Measurements from ENCODE around the gene C5orf63. TPM values are rescaled to one million over a fixed set of nuclear protein-coding genes. Genes with fewer than 3 reads are reported as not detected.

Gene C5orf63
- total and polyA plus RNA-seq, 2 experiments from 2014 or later = 6.8 to 10.5 TPM

DNA sequence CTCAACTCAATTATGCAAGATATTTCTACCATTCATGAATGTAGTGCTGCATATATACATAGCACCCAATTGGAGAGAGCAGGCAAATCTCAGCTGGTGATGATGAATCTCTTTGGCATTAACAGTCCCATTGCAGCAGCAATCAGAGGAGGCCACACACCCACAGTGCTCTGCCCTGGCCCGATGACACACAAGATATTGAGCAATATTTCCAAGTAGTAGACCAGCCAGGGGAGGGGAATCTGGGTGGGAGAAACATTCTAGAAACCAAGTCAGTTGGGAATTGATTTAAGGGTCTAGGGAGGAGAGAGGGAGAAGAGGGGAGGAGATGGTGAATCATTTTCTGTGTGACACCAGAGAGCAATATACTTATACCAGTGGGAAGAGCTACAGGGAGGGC, 14.9 kb upstream of the C5orf63 start:
- Mint-ChIP-seq H3K27ac (no peak overlapping the region), H3K36me3 (ENCODE audit: low read depth) (no peaks in the 10 kb centered on the region), H3K27me3 (ENCODE audit: insufficient read depth, low read depth, poor library complexity) (no peaks in the 10 kb centered on the region), H3K4me1 (peaks cover 24% of the 10 kb centered on the region), H3K9me3 (no peaks in the 10 kb centered on the region), H3K4me3 (no peak overlapping the region)
- Histone ChIP-seq H3K4me1 (ENCODE audit: insufficient read depth) (peaks cover 31% of the 10 kb centered on the region), H3K27ac (ENCODE audit: low read depth) (no peak overlapping the region), H3F3A (replicated peaks; ENCODE audit: low read depth) (no peaks in the 10 kb centered on the region), H4K20me1 (replicated peaks; ENCODE audit: insufficient read depth) (no peaks in the 10 kb centered on the region), H2AFZ (0 out of 2 replicates have a peak overlapping the region, but pooled peaks have one; percentile 61), H3K79me2 (replicated peaks; ENCODE audit: insufficient read depth) (no peaks in the 10 kb centered on the region), H3K9me2 (ENCODE audit: insufficient read depth) (no peaks in the 10 kb centered on the region), H3K4me2 (no peak overlapping the region), H3K4me3 (no peak overlapping the region), H3K27me3 (ENCODE audit: insufficient read depth) (no peaks in the 10 kb centered on the region), H3K36me3 (ENCODE audit: insufficient read depth) (no peaks in the 10 kb centered on the region)
- TF ChIP-seq ZNF114 (CRISPR knock-in tag; IDR thresholded peaks at IDR 0.05) (no peak), REST (IDR thresholded peaks at IDR 0.05; ENCODE audit: unreplicated experiment) (no peak), CREB1 (CRISPR knock-in tag; IDR thresholded peaks at IDR 0.05; ENCODE audit: low read depth) (no peak), ZNF462 (CRISPR knock-in tag; IDR thresholded peaks at IDR 0.05) (no peak), JUNB (IDR thresholded peaks at IDR 0.05; ENCODE audit: unreplicated experiment) (no peak), STAT1 (IDR thresholded peaks at IDR 0.05; ENCODE audit: unreplicated experiment) (no peak), NANOG (IDR thresholded peaks at IDR 0.05; ENCODE audit: borderline replicate concordance) (no peak), POLR2AphosphoS5 (IDR thresholded peaks at IDR 0.05; ENCODE audit: low read depth) (no peak)
- TF ChIP-seq, protein P1, sequence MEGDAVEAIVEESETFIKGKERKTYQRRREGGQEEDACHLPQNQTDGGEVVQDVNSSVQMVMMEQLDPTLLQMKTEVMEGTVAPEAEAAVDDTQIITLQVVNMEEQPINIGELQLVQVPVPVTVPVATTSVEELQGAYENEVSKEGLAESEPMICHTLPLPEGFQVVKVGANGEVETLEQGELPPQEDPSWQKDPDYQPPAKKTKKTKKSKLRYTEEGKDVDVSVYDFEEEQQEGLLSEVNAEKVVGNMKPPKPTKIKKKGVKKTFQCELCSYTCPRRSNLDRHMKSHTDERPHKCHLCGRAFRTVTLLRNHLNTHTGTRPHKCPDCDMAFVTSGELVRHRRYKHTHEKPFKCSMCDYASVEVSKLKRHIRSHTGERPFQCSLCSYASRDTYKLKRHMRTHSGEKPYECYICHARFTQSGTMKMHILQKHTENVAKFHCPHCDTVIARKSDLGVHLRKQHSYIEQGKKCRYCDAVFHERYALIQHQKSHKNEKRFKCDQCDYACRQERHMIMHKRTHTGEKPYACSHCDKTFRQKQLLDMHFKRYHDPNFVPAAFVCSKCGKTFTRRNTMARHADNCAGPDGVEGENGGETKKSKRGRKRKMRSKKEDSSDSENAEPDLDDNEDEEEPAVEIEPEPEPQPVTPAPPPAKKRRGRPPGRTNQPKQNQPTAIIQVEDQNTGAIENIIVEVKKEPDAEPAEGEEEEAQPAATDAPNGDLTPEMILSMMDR (conservative IDR thresholded peaks at IDR 0.05; ENCODE audit: low read depth in 2 of 2) = no peak
- DNase-seq (ENCODE audit: low spot score) (no peak), ATAC-seq (no peak)
